Fibroblast of skin of abdomen (primary cell): Measurements from ENCODE around the gene CNR2. TPM values are rescaled to one million over a fixed set of nuclear protein-coding genes. Genes with fewer than 3 reads are reported as not detected.
A peak's percentile ranks its signal among the peaks of the same experiment; 100 is the strongest.
"Not testable (repeated sequence)": the region's sequence is repeated elsewhere in the genome, so short reads cannot be mapped to it uniquely, and the experiment has no call there.

Source experiments
- DNase-seq: peaks from one replicate; pipeline ENCODE4 v3.0.0-alpha.2; 2013
- polyA plus RNA-seq, 2 experiments: library from polyadenylated mRNA; unstranded; fragments of 120-200 nt; gene quantifications; one replicate each; pipeline ENCODE4 v1.2.1, GENCODE V29; 2013; ENCODE audit not compliant: insufficient read length in 2 of 2

CNR2 gene
- 0.04 TPM for polyA plus RNA-seq (2013, experiment 1 of 2; ENCODE audit: insufficient read length)
- polyA plus RNA-seq (2013, experiment 2 of 2; ENCODE audit: insufficient read length), result 0.05 TPM

DNA sequence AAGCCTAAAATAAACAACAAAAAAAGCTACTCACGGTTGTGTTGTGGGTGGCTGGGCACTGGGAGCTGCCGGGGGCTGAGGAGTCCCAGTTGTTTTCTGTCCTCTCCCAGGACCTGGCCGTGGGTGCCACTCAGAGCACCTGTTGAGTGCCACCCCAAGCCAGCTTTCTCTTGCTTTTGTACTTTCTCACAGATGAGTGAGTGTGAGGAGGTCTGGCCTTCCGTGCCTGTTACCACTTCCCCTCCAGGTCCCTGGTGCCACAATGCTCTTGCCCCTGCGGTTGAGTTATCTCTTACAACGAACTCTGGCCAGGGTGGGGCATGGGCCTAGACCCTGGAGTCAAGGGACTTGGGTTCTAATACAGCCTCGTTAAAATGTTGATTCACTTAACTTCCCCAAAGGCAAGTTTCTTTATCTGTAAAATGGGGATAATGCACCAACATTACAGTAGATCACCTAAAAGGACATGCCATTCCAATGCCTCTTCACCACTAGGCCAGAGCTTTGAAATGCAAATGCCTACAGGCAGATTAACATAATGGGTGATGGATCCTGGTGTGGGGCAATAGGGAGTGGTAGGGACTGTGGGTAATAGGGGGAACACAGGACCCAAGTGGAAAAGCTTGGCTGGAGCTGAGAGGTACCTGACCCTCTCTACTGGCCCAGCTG lies at the start of gene CNR2:
TSS of gene CNR2 (minus strand) at position 151 of the 669 bp plus-strand sequence. CDS start 37,745 bp downstream, outside the sequence.
- DNase-seq, result no peak

DNA sequence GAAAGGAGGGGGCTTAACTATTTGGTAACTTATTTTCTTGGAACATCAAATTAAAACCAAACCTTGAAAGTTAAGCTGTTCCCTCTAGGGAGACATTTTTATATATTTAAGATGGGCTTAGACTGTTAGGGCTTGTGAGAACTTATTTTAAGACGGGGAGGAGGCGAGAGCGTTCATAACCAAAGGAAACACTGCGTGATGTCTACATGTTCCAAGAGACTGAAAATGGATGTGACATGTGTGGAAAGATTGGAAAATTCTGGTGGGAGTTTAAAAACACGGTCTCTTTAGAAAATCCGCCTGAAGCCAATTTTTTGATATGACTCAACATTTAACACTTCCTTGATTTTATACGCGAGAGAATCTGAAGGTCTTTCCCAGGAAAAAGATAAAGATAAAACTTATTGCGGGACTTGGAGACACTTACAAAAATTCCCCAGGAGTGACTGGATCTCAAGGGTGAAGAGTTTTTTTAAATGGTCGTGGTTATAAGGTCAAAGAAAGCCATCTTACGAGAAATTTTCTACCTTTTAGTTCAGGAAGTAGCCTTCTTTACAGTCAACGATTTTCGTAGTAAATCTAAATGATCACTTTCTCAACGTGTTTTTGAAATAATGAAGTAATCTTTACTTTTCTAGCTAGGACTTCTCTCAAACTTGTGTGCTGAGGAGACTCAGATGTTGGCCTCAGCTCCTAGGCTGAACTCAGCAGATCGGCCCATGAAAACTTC lies 47.3 kb upstream of the CNR2 start:
- DNase-seq, result peak; percentile 9

DNA sequence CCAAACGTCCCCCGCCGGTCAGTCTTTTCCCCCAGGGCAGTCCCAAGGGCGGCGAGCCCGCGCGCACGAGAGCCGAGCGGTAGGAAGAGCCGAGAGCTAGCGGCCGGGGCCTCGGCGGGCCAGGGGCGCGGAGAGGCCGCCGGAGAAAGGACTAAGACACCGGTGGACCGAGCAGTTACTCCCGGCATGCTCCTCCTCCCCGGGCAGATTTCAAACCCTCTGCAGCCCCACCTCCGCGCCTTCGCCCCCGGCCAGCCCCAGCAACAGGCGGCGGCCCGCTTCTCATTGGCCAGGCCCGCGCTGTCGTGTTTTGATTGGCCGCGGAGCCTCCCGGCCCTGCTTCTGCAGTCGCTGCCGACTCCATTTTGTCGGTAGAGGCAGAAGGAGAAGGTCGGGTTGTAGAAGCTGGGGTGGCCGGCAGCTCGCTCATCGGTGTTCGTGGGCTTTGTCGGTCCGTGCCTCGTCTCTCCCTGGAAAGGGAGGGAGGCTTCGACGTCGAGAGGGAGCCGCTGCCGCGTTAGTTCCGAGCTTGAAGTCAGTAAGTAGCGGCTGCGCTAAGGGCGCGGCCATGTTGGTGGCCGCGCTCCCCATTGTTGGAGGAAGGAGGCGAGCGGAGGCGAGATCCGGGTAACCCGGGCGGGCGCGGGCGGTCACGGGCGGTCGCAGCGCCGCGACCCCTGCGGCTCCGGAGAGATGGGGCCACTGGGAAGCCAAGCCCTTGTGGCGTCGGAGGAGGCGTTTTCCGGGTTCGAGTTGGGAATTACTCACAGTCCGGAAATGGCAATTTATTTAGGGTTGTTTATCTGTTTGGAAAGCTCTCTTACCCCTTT lies 46.5 kb upstream of the CNR2 start, which contains the start of gene PNRC2:
TSS of gene PNRC2 (plus strand) at position 368 of the 830 bp plus-strand sequence. CDS start 1,630 bp downstream, outside the sequence.
- DNase-seq, result peak; percentile 95

DNA sequence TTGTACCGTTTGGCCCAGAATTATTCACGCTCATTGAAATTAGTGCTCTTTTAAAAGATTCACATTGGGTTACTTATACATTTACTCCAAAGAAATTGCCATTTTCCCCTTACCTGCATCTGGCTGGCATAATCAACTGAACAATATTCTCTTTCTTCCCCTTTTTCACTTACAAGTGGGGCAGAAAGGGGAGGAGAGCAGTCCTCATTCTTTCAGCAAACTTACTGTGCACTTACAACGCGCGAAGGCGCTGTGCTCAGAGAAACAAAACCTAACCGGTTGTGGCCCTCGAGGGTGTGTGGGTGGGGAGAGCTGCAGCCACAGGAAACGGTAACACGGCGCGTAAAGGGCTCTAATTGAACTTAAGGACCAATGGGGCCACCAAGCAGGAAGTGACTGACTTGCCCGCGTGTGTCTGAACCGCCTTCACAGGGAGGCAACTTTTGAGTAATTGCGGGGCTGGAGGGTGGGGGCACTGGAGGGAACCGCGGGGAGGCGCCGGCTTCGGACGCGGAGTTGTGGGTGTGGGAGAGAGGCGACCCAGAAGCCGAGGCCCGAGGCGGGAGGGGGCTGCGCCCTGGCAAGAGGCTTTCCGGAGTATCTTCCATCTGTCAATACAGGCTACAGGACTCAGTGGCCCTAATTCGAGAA lies 45.8 kb upstream of the CNR2 start:
- DNase-seq, result peak; percentile 85

DNA sequence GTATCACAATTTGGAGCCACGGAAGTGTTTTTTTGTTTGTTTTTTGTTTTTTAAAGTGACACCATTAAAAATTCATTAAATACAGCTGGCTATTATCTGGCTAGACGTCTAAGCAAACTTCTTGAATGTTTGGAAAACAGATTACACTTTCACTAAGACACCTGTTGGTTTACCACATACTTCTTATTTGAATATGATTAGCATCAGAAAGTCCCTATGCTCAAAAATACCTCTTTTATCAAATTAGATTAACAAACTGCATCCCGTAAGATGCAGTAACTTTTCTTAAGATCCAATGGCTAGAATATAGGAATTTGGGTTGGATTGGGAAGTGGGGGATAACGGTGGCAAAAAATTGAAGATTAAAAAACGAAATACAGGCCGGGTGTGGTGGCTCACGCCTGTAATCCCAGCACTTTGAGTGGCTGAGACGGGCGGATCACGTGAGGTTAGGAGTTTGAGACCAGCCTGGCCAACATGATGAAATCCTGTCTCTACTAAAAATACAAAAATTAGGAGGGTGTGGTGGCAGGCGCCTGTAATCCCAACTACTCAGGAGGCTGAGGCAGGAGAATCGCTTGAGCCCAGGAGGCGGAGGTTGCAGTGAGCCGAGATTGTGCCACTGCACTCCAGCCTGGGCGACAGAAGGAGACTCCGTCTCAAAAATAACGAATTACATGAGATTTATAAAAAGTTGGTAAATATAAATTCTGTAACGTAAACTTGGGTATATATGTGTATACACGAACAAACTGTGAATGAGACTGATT lies 45.1 kb upstream of the CNR2 start:
- not testable (repeated sequence) for DNase-seq

DNA sequence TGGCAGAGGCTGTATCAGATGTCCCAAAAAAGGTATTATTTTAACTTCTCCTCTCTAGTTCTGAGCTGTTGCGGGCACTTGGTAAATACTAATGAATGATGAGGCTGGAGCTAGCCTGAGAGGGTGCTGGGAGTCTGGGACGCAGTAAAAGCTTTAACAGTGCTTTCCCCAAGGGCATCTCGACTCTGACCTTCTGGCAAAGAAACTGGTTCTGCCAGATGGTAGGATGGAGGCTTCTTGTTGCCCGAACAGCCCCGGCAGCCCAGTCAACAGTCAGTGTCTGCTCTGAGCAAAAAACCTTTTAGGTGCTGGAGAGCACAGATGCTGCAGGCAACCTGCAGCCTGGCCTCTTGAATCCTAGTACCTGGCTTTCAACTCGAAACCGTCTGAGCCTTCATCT lies 43.9 kb upstream of the CNR2 start:
- DNase-seq, result no peak

DNA sequence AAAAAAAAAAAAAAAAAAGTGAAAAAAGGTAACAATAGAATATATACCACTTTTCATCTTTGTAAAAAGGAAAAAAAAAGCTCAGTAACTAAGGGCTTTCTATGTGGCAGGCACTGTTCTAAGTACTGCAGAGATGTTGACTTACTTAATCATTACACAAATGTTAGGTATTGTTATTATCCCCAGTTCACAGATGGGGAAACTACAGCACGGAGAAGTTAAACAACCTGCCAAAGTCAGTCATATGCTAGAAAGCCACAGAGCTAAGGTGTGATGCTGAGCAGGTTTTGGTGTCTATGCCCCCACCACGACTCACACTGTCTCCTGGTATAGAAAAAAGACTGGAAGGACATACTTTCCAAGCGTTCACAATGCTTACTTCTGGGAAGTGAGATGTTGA lies 39.9 kb upstream of the CNR2 start:
- no peak for DNase-seq

DNA sequence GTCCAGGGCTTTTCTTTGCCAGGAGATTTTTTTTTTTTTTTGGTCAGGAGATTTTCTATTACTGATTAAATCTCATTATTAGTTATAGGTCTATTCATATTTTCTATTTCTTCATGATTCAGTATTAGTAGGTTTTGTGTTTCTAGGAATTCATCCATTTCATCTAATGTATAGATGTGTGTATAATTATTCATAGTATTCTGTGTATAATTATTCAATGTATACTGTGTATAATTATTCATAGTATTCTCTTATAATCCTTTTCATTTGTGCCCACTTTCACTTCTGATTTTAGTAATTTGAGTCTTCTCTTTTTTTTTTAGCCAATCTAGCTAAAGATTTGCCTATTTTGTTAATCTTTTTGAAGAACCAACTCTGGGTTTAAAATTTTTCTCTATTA lies 34.2 kb upstream of the CNR2 start:
- no peak for DNase-seq

DNA sequence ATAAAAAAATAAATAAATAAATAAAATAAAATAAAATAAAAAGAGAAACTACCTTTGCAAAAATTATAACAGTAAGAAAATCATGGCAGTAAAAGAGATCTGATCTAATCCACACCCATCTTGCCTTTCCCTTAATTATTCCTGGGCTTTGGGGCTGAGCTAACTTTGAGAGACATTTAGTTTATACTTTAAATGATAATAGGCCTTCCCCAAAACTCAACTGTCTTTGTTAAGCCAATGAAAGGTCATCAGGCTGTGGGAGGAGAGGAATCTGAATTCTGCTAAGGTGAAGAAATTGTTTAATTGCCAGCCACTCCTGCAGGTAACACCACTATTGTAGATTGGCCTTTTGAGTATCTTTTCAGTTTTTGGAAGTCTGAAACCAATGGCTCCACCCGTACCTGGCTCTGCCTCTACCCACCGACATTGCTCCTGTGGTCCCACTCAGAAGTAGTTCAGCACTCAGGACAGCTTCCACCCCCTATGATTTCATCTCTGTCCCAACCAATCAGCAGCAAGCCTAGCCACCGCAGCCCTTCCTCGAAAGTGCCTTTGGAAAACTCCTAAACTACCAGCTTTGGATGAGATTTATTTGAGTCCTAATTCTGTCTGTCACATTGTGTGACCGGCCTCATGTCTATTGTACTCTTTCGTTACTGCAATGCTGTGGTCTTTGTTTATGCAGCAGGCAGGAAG lies 23.5 kb upstream of the CNR2 start:
- DNase-seq, result no peak

DNA sequence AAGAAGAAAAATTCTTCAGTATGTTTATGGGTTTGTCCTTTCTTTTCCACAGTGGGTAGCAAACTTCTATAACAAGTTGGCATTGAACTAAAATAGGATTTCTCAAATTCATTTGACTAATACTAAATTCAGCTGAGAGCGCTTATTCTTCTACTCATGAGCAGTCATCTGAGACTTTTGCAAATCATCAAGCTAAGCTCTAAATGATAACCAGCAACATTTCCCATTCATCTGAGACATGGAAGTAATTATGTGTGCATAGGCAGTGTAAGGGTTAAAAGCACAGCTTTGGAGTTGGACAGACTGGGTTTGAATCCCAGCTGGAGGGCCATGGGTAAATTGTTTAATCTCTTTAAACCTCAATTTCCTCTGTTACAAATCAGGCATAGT lies 18.3 kb upstream of the CNR2 start:
- DNase-seq, result no peak

DNA sequence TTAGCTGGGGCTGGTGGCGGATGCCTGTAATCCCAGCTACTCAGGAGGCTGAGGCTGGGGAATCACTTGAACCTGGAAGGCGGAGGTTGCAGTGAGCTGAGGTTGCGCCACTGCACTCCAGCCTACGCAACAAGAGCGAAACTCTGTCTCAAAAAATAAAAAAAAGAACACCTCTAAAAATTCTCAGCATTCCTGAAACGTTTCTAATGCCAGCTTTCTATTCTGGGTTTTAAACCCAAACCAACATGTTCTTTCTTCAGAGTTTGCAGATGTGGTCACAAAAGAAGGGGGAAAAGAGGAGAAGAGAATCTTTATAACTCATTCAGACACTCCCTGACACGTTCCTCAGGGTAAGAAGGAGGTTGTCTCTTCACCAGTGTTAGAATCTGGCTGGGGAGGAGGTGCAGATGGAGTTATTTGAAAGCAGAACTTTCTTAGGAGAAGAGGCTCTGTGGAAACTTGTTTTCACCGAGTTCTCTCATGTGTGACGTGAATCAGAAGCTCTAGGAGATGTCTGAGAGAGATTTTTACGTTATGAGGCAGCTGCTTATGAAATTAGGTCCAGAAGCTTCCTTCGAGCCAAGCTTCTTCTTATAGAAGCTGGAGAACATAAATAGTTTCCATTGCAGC lies 17.8 kb upstream of the CNR2 start:
- DNase-seq, result peak; percentile 73

DNA sequence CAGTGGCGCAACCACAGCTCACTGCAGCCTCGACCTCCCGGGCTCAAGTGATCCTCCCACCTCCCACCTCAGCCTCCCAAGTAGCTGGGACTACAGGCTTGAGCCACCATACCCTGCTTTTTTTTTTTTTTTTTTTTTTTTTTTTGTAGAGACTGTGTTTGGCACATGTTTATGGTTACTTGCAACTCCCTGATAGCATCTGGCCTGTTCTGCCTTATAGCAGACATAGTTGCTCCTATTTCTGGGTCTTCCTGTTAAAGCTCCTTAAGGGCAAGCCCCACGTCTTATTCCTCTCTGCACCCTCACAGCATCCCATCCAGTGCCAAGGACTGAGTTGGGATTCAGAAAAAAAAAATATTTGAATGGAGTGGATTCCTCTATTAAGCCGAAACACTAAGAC lies 17.1 kb upstream of the CNR2 start:
- no peak for DNase-seq

DNA sequence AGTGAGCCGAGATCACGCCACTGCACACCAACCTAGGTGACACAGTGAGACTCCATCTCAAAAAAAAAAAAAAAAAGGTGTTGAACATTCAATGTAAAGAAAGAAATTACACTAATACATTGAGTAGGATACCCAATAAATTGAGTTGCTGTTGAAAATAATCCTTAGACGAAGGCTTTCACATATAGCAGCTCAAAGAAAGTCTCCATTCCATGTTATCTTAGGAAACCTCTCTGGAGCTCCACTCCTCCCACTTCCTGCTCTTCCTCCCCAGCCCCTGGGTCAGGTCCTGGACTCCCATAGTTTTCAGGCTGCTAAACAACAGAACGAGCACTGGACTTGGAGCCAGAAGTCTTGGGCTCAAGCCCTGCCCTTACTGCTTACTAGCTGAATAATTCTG lies 15.6 kb upstream of the CNR2 start:
- no peak for DNase-seq

DNA sequence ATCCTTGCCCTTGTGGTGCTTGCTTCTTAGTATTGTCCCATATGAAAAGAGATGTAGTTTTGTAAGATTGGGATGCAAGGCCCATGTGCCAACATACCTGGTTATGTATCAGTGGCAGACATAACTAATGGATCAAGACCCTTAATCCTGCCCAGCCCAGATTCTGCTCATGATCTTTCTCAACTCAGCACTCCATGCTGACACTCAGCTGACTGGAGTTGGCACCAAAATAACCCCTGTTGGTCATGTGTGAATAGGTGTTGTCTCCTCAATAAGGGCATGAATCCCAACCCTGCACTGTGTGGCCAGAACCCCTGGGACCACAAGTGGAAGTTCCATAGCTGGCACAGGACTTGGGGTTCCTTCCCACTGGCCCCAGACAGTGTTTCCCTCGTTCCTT lies 13.9 kb upstream of the CNR2 start:
- DNase-seq, result no peak

DNA sequence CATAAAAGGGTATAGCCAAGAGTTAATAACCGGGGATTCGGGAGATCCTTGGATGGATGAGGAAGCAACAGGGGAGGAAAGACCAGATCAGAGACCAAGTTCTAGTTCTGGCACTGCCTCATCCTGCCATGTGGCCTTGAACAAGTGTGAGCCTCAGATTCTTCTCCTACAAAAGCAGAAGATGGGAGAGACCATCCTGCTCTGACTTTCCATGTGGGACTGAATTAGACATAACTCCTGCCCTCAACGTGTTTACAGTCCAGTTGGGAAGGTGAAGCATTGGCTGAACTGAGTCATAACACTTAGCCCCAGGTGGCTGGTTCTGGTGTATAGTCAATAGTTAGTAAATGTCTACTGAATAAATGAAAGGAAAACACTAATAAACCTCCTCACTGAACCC lies 12.1 kb upstream of the CNR2 start:
- DNase-seq, result no peak

DNA sequence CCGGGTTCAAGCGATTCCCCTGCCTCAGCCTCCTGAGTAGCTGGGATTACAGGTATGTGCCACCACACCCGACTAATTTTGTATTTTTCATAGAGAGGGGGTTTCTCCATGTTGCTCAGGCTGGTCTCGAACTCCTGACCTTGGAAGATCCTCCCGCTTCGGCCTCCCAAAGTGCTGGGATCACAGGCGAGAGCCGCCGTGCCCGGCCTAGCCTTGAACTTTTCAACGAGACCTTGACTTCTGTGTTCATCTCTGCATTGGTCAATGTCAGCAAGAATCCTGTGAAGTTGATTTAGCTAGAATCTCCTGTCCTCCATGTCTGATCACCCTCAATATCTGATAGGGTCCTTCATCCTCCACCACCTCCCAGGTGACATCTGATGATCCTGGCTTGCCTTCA lies 11.4 kb upstream of the CNR2 start:
- DNase-seq, result no peak

DNA sequence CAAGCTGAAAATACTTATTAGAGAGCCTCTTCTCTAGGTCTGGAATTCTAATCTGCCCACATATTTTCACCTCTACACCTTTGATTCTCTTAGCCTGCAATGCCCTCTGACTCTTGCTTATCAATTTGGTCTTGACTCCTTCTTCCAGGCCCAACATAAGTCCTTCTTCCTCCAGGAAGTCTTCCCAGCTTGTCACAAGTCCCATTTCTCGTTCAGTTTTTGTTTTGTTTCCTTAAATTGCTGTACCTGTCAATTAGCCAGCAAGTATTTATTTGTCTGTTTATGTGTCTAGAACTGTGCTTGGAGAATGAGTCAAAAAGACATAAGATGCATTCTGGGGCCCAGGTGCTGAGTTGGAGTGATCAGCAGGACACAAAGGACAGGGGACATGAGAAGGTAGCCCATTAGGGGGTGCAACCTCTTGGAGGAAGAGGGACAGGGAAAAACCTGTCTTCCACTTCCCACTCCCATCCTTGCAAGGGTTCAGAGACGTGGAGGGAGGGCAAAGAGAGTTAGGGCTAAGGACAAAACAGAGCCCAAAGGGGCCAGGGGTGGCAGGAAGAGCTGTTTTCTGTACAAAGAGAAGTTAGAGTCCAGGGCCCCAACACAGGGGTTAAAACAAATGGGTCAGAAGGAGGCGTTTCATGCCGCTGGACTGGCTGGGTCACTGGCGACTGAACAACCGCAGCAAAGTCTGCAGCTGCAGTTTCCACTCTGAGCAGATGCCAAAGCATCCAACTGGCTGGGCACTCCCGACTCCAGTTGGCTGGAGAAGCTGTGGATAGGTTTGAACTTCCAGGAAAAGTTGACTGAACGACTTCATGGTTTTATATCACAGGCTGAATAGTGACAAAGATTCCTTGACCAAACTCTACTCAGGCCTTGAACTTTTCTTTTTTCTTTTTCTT lies 10.7 kb upstream of the CNR2 start:
- no peak for DNase-seq

DNA sequence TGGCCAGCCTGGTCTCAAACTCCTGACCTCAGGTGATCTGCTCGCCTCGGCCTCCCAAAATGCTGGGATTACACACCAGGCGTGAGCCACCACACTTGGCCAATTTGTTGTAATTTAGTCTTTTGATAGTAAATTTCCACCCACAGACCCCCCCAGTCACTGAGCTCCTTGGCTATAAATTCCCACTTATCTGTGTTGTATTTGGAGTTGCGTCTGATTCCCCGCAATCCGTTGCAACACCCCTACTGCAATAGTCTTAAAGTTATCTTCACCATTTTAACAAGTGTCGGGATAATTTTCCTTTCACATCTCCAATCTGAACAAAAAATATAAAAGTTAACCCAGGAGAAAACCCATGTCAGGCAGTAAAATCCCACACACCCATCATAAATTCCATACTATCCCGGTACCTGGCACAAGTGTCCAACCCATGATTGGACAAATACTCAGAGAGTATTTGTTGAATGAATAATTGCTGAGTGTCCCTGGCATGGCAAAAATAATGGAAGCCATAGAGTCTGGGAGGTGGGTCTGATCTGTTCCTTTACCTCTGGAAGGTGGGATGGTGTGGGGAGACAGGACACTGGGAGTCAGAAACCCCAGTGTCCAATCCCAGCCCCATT lies 9.3 kb upstream of the CNR2 start:
- no peak for DNase-seq
